Erythroblast (primary cell): ENCODE data around the gene DCP1A.

Experiments
- DNase-seq, 2 experiments: peaks; one replicate each; lab custom pipeline; 2025; lab: John Stamatoyannopoulos, UW
- GATA1 ChIP-seq: IDR thresholded peaks from 2 replicates; pipeline ENCODE4 v1.6.1; 2011; ENCODE audit warnings: low read depth, mild to moderate bottlenecking, control low read depth, low read length, moderate library complexity
- POLR2A ChIP-seq: IDR thresholded peaks from 2 replicates; pipeline ENCODE4 v1.6.1; 2011; ENCODE audit warnings: mild to moderate bottlenecking, low read length

Gene DCP1A

GRCh38 chr3:53238051-53238850 is 109.1 kb downstream of the DCP1A start:
- DNase-seq = peak; percentile 18 to 42
- TF ChIP-seq POLR2A = no peak
- no peak for TF ChIP-seq GATA1

GRCh38 chr3:53236112-53236841 is 111.1 kb downstream of the DCP1A start:
- no peak for TF ChIP-seq POLR2A
- no peak for TF ChIP-seq GATA1
- peak; percentile 88 to 92 for DNase-seq

- DNase-seq = no peak
- TF ChIP-seq GATA1 = no peak
- TF ChIP-seq POLR2A = no peak
Measured at GRCh38 chr3:53235545-53235944, 111.8 kb downstream of the DCP1A start.

GRCh38 chr3:53234841-53235232 is 112.5 kb downstream of the DCP1A start:
- TF ChIP-seq GATA1 (no peak), POLR2A (no peak)
- DNase-seq = no peak

- no peak for TF ChIP-seq GATA1
- no peak for TF ChIP-seq POLR2A
- no peak for DNase-seq
Measured at GRCh38 chr3:53234130-53234840, 113.1 kb downstream of the DCP1A start.
